GM18861 (cell line): ENCODE data around the gene SNURF.
"Not testable (repeated sequence)": the region's sequence is repeated elsewhere in the genome, so short reads cannot be mapped to it uniquely, and the experiment has no call there.

ENCODE experiments used
- ATAC-seq: cut with Tn5 transposase; IDR thresholded peaks from one replicate; pipeline ENCODE4 v1.9.1; 2021; ENCODE audit not compliant: unreplicated experiment

SNURF gene

GRCh38 chr15:24966364-24967103, 11.7 kb downstream of the SNURF start:
- ATAC-seq, result no peak

DNA sequence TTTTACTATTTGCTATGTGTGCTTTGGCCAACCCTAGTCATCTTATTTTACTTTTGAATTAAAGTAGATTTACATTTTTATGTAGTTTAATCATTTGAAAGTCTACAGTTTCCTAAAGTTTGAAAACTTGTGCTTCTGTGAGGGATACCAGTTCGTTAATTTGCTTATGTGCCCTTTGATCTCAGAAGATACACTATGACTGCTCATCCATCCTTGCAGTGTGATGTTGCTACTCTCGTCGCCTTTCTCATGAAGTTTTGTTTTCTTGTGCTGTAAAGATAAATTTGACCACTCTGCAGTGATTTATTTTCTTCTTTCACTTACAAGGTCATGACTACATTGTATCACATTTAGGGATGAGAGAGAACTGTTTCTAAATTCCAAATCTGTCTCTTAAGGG, 16.3 kb downstream of the SNURF start:
- ATAC-seq, result no peak

DNA sequence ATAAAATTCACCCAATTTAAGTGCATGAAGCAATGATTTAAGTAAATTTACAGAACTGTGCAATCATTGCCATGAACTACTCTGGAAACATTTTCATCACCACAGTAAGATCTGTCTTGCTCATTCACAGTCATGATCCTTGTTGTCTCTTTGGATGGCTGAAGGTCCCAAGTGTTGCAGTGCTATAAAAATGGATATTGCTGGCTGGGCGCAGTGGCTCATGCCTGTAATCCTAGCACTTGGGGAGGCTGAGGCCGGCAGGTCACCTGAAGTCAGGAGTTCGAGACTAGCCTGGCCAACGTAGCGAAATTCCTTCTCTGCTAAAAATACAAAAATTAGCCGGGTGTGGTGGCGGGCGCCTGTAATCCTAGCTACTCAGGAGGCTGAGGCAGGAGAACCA, 17.0 kb downstream of the SNURF start:
- no peak for ATAC-seq

GRCh38 chr15:24972707-24973106, 17.9 kb downstream of the SNURF start:
- ATAC-seq, result not testable (repeated sequence)

- ATAC-seq, result no peak
Observed at GRCh38 chr15:24976932-24977331, 22.1 kb downstream of the SNURF start.

DNA sequence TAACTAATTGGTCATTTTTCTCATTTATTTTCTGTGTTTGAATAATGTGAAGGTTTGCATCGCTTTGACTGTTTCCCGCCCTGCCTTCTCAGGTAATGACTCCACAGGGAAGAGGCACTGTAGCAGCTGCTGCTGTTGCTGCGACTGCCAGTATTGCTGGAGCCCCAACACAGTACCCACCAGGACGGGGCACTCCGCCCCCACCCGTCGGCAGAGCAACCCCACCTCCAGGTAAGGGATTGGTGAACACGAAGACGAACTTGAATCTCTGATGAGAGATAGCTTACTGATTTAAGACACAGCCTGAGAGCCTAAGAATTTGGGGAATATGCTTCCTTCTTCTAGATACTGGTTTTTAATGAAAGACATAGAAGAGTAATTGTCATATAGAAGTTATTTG, 22.9 kb downstream of the SNURF start:
- no peak for ATAC-seq

DNA sequence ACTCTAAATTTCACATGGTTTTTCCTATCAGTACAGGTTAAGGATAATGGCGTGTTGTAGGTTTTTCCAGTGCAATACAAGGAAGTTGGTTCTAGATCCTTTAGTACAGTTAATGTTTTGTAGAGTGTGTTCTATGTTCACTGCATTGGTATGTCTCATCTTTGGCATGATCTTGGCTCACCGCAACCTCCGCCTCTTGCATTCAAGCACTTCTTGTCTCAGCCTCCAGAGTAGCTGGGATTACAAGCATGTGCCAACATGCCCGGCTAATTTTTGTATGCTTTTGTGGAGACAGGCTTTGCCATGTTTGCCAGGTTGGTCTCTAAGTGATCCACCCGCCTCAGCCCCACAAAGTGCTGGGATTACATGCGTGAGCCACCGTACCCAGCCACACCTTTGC, 30.4 kb downstream of the SNURF start:
- ATAC-seq, result no peak

DNA sequence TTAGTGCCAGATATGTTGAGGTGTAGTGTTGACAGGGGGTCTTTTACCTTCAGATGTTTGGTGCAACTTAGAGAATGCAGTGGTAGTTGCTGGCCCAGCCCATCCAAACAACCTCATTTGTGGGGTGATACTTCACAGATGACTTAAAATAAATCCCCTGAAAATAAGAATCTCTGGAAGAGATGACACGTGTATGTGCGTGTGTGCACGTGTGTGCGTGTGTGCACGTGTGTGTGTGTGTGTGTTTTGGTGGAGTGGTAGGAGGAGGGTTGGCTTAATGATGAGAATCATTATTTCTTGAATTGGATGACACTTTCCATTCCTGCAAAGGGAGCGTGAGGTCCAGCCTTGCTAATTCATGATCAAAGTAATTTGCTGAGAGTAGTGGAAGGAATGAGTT, 31.9 kb downstream of the SNURF start:
- no peak for ATAC-seq
